NCI-H2227 (cell line): Measurements from ENCODE around the gene MTRR.

Experiments
- DNase-seq: peaks from one replicate; lab custom pipeline; 2025; ENCODE audit not compliant: unreplicated experiment; lab: John Stamatoyannopoulos, UW

MTRR gene

DNA sequence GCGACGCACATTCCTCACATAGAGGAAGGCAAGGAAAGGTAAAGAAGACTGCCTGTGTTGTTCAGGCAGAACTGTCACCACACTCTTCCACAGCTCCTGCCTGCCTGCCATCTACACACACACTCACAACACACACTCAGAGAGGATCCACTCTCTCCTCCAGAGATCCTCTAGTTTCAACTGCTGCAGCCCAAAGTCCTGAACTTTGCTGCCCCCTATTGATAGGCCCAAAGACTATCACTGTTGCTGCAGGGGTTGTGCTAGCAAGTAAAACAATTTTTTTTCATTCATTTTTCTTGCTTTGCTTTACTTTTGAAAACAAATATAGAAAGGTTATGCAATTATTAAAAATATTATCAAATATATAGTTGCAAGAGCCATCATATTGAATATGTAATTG, 12.1 kb upstream of the MTRR start:
- DNase-seq, result peak; percentile 47

DNA sequence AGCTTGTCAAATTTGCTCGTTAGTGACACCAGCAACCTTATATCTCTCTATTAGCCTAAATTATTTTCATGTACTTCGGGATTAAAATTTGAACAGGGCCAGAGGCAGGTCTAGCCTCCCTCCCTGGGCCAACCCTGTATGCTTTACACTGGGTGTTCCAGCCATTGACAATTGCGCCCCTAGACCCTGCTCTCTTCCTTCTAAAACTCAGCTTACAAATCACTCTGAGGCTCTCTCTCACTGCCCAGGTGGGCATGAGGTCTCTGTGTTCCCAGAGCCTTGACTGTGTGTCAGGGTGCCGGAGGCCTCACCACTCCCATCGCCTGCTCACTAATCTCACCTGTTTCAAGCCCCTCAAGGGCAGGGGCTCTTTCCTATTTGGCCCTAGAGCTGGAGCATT, 11.6 kb upstream of the MTRR start:
- DNase-seq, result no peak

DNA sequence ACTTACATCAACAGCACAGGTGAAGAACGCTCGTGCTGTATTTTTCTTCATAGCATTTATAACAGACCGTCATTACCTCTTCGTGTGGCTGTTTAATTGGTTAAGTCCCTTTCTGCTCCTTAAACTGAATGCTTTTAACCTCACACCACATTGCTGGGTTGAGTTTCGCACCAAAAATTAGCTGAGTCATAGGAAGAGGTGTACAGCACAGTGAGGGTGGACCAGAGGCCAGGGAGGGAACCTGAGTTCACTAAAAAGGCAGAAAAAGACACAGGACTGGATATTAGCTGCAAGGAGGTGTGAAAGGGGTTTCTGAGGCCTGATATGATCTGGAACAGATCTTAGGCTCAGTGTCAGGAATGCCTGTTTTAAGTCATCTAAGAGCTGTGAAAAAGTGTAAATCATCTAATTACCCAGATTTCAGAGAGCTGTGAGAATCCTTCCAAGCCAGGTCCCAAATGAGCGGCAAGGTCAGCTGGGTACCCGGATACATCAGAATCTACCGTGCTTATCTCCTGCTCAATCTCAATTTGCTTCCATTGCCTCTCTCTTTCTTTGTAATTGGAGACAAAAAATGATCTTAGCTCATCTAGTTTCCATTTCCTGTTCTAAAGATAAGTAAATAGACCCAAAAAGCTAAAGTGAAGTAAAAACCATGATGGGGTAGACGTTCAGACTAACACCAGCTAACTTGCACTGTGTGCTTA, 10.9 kb upstream of the MTRR start:
- DNase-seq, result no peak

DNA sequence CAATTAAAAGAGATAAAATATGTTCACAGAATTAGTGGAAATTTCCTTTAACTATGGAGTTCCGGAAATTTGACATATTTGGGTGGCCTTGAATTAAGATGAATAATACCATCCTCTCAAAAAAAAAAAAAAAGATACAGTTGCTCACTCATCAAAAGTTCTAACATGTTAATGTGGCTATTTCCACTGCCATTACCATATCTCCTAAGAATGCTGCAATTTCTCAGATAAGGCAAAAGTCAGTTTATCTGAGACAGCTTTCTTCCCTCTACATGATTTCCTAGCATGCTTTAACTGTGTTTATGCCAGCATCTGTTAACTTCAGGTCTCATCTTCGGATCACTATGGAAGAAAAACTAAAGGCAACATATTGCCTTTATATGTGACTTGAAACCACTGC, 2.8 kb upstream of the MTRR start:
- DNase-seq, result no peak

DNA sequence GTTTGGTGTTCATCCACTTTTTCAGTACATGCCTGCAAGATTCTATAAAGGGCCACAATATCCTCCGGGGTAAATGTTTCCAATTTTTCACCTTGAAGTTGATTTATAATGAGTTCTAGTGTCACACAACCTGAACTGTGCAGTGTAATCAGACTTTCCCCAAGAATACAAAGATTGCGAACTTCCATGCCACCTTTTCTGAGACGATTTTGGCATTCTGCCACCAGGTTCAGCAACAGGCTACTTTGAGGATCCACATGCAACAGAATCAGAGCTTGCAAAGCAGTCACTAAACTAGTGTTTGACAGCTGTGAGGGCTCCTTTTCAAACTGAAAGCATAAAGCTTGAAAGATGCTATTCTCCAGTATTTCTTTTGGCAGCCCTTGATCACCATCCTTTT, 1.7 kb upstream of the MTRR start:
- DNase-seq, result no peak

DNA sequence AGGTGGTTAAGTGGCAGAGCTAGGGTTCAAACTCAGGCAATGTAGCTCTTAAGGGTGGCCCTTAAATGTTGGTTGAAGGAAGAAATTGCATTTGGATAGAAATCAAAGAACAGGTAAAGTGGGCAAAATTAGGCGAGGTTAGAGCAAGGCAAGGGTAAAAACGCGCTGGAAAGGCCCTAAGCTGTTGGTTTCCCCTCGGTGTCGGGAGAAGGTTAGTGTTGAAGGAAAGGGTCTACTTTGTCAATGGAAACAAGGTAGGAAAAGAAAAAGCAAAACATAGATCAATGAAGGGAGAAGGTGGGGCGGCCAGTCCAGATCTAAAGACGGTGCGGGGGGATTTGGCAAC, 548 bp upstream of the MTRR start:
- DNase-seq, result no peak

DNA sequence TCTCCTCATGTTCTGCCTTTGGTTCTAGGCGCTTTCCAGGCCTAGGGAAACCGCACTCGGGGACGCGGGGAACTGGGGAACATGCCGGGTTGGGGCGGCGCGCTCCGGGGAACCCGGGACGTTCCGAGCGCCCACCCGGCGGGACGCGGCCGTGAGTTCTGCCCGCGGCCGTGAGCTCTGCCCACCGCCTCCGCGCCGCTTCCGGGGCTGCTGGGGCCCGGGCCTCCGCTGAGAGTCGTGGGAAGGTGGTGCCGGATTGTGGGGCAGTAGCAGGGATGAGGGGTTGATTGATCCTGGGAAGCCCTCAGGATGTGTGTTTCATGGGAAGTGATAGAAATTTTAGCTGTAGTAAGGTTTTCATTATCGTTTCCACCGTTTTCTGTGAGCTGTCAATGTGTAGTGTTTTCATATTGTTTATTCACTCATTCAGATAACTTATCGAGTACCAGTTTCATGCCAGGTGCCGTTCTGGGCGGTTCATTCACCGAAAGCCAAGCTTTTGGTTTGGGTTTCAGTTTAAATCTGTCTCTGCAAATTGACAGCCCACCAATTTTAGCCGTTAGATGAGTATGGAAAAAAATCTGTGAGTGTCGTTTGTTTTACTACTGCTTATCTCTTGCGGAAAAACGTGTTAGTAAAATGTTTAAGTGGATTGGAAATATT, 657 bp downstream of the MTRR start:
- peak; percentile 16 for DNase-seq

DNA sequence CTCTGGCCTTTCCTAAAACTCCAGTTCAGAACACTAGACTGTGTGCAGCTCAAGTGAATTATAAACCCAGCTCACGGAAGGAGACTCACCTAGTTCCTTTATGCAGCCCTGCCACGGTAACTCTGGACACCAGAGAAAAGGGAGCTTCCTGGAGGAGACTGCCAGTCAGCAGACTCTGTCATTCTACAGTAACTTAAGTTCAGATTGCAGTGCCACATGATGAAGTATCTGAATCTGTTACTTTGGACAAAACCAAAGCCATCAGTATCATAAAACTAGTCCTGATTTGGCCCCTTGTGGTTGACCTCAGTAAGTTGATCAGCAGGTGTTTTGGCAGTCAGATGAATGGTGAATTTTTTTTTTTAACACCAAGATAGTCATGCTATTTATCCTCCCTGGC, 2.7 kb downstream of the MTRR start:
- DNase-seq, result no peak

DNA sequence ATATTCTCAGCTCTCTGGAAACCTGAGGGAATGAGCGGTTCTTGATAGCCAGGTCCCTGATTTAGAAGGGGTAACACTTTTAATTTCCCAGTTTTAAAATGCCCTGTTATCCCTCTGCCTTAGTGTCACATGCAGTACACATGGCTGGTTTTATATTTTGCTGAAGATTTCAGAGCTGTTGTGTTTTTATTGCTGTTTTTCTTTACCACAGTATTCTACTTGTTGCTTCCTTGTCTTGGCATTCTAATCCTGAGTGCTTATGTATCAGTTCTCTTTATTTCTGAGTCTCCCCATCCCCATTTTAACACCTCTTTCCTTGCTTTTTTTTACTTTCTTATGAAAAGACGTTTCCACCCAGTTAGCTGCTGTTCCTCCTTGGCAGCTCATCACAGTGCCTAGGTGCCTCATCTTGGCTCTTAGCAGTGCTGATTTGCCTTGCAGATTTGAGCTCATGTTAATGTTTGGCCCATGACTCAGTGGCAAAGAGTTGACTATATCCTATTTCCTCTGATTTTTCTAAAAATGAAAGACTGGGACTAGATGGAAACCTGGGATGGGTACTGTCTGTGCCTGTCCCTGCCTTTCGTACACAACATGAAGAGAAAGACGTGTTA, 3.7 kb downstream of the MTRR start:
- no peak for DNase-seq

DNA sequence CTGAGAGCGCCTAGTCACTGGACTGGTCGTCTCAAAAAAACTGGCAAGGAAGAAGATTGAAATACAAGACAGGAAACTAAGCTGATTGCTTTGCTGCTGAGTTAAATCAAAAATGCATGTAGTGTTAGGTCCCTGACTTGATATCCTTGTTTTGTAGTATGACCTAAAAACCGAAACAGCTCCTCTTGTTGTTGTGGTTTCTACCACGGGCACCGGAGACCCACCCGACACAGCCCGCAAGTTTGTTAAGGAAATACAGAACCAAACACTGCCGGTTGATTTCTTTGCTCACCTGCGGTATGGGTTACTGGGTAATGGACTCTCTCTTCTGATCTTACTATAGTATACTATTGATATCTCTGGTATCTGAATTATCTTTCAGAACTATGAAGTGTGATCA, 4.3 kb downstream of the MTRR start:
- no peak for DNase-seq

DNA sequence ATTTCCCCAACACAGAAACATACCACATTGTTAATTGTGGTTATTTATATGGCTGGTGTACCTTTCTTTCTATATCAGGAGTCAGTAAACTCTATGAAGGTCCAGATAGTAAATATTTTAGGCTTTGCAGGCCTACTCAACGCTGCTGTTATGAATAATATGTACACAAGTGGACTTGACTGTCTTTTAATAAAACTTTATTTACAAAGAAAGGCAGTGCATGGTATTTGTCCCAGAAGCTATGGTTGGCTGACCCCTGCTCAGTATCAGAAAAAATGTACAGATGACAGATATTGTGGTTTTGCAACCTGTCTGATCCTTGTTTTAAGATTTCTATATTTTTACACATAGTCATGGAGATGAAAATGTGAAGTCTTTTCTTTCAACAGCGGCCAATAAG, 5.7 kb downstream of the MTRR start:
- no peak for DNase-seq

DNA sequence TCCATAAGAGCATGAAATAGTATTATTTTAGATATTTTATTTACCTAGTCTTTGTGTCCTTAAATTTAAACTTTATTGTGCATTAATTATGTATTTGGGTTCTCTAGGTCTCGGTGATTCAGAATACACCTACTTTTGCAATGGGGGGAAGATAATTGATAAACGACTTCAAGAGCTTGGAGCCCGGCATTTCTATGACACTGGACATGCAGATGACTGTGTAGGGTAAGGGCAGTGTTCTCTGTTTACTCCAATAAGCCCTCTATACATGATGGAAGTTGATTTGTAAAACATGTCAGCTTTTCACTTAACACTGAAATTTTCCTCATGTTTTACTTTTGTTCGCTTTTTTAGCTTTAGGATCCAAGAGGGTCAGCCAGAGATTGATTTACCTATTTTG, 6.2 kb downstream of the MTRR start:
- DNase-seq, result no peak

DNA sequence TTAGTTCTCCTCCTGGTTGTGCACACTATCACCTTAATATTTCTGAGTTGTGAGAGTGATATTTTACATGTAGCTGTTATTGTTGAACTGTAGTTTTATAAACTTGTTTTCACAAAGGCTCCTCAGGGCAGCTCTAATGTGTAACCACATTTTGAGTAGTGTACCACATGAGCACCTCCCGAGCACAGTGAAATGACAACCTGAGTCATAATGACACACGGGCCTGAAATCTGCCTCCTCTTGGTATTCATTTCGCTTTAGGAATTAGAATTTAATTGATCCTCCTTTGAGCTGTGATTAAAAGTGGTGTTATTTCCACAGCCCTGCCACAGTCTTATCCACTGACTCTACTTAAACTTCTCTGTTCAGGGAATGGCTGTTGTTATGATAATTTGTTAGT, 7.9 kb downstream of the MTRR start:
- no peak for DNase-seq

DNA sequence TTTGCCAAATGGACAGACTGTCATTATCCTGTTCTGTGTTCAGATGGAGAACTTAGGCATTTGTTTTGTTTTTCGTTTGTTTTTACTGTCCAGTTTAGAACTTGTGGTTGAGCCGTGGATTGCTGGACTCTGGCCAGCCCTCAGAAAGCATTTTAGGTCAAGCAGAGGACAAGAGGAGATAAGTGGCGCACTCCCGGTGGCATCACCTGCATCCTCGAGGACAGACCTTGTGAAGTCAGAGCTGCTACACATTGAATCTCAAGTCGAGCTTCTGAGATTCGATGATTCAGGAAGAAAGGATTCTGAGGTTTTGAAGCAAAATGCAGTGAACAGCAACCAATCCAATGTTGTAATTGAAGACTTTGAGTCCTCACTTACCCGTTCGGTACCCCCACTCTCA, 8.9 kb downstream of the MTRR start:
- no peak for DNase-seq

DNA sequence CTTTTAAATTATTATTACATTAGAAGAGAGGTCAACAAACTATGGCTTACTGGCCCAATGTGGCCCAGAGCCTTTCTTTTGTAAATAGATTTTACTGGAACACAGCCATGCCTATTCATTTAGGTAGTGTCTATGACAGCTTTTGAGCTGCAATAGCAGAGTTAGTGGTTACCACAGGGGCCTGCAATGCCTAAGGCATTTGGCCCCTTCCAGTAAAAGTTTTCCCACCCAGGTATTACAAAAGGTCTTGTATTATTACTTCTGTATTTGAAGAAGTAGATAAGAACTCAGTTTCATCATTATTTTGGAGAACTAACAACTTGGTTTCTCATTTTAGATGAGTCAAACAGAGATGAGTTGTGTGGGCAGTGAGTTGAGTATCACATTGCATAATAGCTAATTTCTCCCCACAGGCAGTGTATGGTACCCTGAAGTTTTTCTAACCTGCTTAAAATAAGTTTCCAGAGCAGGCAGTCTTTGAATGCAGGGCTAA, 9.5 kb downstream of the MTRR start:
- no peak for DNase-seq

DNA sequence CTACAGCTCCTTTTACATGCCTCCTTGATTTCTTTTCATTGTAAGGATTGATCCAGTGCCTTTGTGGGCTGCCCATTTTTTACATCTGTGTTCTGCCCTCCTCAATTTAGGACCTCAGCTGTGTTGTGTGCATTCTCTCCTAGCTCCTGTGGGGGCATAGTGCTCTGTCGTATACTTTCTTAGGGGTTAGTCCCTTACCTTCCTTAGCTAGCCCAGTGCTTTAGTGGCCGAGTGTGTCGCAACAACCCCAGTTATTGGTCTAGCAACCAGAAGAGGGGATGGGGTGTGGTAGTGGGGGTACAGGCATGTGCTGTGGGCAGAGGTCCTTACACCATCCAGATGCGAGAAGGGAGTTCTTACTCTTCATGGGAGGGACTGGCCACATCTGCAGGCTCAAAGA, 12.1 kb downstream of the MTRR start:
- DNase-seq, result no peak

DNA sequence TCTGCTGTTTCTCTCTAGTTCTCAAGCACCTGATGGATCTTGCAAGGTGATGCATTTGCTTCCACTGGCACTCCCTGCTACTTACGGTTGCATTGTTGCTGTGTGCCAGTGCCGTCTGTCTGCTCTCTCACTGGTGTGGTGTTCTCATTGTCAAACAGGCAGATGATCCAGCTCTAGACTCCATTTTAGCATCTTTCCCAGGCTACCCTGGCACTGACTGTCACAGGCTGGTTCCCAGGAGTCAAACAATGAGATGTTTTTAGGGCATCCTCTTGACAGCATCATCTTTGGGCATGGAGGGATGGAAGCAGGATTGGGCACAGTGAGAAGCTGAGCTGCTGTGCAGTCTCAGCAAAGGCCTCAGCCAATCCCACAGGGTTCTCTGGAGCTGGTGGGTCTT, 12.9 kb downstream of the MTRR start:
- DNase-seq, result no peak

DNA sequence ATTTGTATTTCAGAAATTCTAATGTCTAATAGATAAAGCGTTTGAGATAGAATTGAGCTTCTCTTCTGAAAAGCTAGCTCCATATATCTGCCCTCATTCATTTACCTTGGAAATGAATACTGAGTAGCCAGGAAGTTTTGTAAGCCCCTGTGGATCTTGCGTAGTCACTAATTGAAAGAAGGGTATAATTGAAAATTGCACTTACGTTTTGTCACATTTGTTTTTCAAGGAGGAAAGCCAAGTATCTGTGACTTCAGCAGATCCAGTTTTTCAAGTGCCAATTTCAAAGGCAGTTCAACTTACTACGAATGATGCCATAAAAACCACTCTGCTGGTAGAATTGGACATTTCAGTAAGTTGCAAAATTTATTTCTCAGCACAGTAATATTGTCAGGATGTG, 14.0 kb downstream of the MTRR start:
- DNase-seq, result no peak

DNA sequence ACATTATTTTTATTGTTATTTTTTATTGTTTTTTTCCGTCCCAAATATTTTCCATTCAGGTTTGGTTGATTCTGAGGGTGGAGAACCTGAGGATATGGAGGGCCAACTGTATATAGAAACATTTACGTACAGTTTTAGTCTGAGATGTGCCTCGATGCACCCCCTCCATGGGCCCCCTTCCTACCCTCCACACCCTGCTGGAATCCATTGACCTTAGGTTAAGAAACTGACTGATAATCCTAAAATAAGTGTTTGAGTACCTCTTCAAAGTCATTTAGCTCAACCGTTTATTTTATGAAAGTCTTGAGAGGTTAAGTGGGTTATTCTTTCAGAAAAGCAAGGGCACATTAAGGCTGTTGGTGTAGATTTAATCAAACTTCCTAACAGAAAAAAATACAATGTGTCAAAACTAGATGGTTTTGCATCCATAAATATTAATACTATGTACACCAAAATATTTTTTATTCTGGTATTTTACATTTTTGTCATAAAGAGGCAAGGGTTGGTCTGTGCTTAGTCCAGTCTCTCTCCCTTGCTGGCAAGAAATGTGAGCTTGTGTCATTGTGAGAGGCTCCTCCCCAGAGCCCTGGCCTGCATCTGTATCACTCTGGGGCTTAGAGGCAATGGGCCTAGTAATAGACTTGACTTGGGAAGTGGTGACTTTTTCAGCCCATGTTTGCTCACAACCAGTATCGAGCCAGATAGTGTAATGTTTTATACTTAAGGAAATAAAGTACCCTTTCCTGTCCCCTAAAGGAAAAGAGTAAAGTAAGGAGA, 15.7 kb downstream of the MTRR start:
- DNase-seq, result no peak

DNA sequence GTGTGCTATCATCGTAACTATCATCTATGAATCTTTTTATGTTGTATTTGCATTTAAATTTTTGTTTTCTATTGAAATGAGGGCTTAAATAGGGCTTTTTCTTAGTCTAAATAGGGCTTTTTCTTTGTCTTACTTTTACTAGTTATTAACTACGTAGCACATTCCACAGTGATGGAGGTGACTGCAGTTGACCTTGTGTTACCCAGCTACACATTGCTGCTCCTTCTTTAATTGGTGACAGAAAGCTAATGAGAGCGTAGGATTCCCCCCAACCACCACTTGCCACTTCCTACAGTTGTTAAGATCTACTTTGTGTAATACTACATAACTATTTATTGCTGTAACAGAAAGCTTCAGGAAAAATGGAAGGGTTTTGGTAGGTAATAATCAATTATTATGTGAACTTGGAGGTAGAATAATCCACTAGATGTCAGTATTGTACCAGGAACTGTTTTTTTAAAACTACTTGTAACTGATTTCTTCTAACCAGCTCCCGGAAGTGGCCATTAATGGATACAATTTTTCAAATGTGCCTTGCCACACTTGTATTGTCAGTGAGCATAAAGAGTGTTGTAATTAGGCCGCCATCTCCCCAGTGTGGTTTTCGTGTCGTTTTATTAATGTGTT, 18.0 kb downstream of the MTRR start:
- peak; percentile 40 for DNase-seq

DNA sequence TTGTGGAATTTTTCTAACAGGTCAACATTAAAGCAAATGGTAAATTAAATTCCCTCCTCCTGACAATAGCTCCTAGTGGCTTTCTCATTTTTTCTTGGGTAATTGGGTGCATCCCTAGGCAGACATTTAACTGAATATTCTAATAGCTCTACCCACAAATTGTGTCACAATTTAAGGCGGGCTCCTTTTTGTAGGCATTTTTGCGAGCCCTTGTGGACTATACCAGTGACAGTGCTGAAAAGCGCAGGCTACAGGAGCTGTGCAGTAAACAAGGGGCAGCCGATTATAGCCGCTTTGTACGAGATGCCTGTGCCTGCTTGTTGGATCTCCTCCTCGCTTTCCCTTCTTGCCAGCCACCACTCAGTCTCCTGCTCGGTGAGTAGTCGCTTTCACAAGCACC, 20.0 kb downstream of the MTRR start:
- DNase-seq, result no peak
